ENCODE measurements around the gene GRK4.

The GRK4 gene

DNA sequence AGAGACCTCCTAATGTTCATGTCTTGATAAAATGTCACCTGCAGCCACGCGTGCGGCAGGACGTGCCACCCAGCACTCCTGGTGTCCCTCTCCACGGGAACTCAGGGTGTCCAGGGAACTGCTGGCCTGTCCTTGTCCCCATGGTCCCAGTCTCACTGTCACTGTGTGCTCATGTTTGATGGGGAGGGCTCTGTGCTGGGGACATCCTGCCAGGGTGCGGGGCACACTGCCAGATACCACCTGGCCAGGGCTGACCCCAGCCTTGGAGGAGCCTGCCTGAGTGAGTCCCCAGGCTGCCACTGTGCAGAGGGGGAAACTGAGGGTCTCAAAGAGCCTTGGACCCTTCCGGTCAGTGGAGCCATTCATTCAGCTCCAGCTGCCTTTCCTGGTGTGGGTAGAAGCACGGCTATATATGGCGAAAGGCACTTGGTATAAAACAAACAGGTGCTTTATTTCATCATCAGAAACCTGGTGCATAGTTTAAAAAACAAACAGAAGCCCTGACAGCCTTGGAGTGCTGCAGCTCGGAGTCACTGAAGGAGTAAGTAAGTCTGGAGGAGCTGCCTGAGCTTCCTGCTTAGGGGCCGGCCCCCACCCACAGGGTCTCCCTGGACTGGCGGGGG lies 33.1 kb upstream of the GRK4 start:
- in situ Hi-C loops (cut with HindIII; ENCODE audit: low pct_ligation_motif_present, low sequenced_read_pairs): no loop called here
- Histone ChIP-seq H3K27ac (no peak overlapping the region), H3K27me3 (replicated peaks) (no peaks in the 10 kb centered on the region), H3K36me3 (replicated peaks) (peaks cover 54% of the 10 kb centered on the region), H3K4me3 (ENCODE audit: low read depth, low read length) (no peak overlapping the region)
- TF ChIP-seq CTCF (IDR thresholded peaks at IDR 0.05; ENCODE audit: low read depth, low read length, missing control alignments): no peak
- no peak for DNase-seq

- no peak for DNase-seq
- TF ChIP-seq CTCF (IDR thresholded peaks at IDR 0.05; ENCODE audit: low read depth, low read length, missing control alignments): peak; percentile 20
- Histone ChIP-seq H3K27me3 (replicated peaks) (no peaks in the 10 kb centered on the region), H3K27ac (no peak overlapping the region), H3K4me3 (ENCODE audit: low read depth, low read length) (no peak overlapping the region), H3K36me3 (replicated peaks) (peaks cover 52% of the 10 kb centered on the region)
- in situ Hi-C loops (cut with HindIII; ENCODE audit: low pct_ligation_motif_present, low sequenced_read_pairs): no loop called here
Measured at GRCh38 chr4:2930758-2931511, 32.4 kb upstream of the GRK4 start.

DNA sequence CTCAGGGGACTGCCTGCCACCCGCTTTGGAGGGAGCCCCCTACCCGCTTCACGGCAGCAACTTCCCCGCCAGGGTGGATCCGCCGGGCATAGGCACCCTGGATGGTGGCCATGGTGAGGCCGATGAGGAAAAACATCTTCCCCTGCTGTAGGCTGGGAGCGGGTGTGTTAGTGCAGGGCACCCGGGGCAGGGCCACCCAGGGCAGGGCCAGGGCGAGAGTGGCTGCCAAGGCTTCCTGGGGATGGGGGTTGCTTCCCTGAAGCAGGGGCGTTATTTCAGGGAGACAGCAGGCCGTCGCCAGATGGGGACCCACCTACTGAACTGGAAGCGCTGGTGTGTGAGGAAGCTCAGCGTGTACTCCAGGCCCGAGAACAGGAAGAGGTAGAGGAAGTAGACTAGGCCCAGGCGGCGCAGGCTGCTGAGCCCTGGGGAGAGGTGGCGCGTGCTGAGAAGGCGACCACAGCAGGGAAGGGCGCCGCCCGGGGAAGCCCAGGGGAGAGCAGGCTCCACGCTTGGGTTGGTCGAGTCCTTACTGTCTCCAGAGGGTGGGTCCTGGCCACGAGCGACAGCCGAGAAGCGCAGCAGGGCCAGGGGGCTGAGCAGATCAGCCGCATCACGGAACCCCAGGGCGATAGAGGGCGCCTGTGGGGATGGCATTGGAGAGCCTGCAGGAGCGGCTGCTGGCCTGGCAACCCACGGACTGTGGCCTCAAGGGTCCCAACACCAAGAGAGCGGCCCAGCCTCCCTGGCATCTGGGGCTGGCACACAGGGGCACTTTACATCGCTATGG lies 31.7 kb upstream of the GRK4 start:
- H3K4me3 ChIP-seq (ENCODE audit: low read depth, low read length): no peak overlapping the region
- no peak overlapping the region for H3K27ac ChIP-seq
- DNase-seq: no peak
- peaks cover 48% of the 10 kb centered on the region for H3K36me3 ChIP-seq (replicated peaks)
- in situ Hi-C loops (cut with HindIII; ENCODE audit: low pct_ligation_motif_present, low sequenced_read_pairs): no loop called here
- no peak for TF ChIP-seq CTCF (IDR thresholded peaks at IDR 0.05; ENCODE audit: low read depth, low read length, missing control alignments)
- H3K27me3 ChIP-seq (replicated peaks): no peaks in the 10 kb centered on the region

GRCh38 chr4:2932321-2932950 lies 30.9 kb upstream of the GRK4 start:
- in situ Hi-C loops (cut with HindIII; ENCODE audit: low pct_ligation_motif_present, low sequenced_read_pairs): no loop called here
- DNase-seq: no peak
- H3K27me3 ChIP-seq (replicated peaks): no peaks in the 10 kb centered on the region
- H3K27ac ChIP-seq: no peak overlapping the region
- H3K36me3 ChIP-seq (replicated peaks): peaks cover 43% of the 10 kb centered on the region
- peak overlapping the region; percentile 1 for H3K4me3 ChIP-seq (ENCODE audit: low read depth, low read length)
- no peak for TF ChIP-seq CTCF (IDR thresholded peaks at IDR 0.05; ENCODE audit: low read depth, low read length, missing control alignments)

DNA sequence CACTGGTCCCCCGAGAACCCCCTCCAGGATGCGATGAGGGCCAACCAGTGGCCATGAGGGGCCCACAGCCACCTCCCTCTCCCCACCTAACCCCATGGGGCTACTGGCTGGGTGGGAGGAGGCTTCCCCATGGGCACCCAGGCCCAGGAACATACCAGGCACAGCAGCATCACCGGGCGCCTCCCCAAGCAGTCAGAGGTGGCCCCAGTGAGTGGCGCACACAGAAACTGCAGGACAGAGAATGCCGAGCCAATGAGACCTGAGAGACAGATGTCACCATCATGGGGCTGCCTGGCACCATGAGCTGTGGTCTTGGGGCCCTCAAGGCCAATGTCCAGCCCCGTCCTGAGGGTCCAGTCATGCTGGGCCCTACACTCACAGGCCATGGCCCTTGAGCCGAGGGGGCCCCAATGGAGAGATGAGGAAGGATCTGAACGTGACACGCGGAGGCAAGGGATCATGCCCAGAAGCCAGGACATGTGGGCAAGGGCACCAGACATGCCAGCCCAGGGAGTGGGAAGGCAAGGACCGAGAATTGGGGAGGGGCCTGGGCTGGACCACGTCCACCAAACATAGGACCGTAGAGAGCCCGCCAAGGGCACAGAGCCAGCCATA lies 30.3 kb upstream of the GRK4 start:
- DNase-seq: no peak
- no peak for TF ChIP-seq CTCF (IDR thresholded peaks at IDR 0.05; ENCODE audit: low read depth, low read length, missing control alignments)
- no peak overlapping the region for H3K27ac ChIP-seq
- in situ Hi-C loops (cut with HindIII; ENCODE audit: low pct_ligation_motif_present, low sequenced_read_pairs): no loop called here
- peaks cover 47% of the 10 kb centered on the region for H3K36me3 ChIP-seq (replicated peaks)
- no peaks in the 10 kb centered on the region for H3K27me3 ChIP-seq (replicated peaks)
- H3K4me3 ChIP-seq (ENCODE audit: low read depth, low read length): peak overlapping the region; percentile 85
